Raji (cell line): Measurements from ENCODE around the gene FLT1.

Experiments
- POLR2A ChIP-seq: IDR thresholded peaks from 2 replicates; pipeline ENCODE4 v1.6.1; 2011; ENCODE audit warnings: low read depth, low read length, control low read depth; ENCODE audit not compliant: insufficient read depth

The FLT1 gene

DNA sequence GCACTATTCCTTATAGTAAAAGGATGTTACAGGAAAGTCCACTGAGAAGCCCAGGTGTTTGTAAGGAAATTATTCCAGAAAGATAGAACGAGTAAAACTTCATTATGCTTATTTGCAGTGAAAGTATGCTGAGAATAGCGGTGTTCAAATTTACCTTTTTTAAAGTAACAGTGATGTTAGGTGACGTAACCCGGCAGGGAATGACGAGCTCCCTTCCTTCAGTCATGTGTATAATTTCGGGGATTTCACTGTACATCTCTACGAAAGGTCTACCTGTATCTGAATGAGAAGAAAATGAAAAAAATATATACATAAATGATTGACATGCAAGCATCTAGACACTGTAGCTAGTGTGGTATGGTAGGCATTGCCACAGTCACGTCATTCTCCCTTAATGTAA is 56.9 kb downstream of the FLT1 start:
- no peak for TF ChIP-seq POLR2A

DNA sequence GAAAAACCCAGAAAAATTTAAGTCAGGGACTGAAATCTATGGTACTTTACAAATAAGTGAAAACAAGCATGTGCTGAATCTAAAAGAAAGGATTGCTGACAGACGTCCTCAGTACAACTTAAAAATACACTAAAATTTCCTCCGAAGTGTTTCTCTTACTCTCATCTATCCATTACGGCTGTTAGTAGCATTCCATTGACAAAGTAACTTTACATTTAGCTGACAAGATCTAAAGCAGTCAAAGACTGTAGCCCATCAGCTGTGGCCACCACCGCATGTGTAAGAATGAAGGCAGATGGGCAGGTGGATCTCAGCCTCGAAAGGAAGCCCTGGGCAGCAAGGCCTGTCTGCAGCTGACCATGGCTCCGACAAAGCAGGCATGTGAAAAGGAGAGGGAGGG is 59.0 kb downstream of the FLT1 start:
- no peak for TF ChIP-seq POLR2A

DNA sequence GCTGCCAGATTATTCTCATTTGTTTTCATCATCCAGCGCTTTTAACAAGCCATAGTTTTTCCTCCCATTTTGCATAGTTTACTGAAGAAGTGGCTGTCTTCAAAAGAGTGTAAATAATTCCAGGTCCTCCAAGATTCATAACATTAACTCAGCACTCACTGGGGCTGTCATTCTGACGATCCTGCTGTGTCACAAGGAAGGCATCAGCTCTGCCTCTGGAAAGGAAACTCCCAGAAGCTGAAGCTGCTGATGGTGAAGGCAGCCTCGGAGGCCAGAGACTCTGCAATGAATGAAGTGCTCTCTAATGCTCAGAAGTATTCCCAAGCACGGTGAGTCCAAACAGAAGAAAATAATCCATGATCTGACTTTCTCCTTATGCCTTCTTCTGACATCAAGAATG is 60.0 kb downstream of the FLT1 start:
- TF ChIP-seq POLR2A, result no peak

DNA sequence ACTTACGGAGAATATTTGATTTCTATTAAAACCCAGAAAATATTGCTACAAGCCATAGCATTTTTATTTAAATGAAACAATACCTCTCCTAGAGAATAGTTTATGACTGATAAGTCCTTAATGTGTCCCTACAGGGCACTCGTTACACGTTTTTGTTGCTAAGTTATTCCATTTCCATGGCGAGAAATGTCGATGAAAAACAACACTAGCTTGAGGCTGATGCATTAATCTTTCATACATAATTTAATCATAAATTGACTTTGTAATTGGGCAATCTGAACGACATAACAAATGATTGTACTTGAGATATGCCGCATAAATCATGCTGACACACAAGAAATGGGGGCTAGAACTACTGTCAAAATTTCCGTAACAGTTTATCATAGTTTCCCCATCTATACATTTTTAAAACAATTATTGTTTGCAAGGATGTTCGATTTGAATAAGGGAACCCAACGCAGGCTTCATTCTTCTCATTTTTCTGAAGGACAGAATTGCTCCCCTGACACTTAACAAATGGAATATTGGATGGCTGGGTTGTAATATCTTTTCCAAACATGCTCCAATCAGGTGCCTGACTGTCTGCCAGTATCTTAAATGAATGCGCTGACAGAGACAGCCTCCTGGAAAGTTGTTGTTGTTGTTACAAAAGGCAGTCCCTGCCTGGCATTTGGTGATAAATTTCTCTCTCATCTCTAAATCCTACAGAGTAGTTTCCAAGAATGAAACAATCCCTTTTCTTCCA is 61.9 kb downstream of the FLT1 start:
- TF ChIP-seq POLR2A, result no peak

DNA sequence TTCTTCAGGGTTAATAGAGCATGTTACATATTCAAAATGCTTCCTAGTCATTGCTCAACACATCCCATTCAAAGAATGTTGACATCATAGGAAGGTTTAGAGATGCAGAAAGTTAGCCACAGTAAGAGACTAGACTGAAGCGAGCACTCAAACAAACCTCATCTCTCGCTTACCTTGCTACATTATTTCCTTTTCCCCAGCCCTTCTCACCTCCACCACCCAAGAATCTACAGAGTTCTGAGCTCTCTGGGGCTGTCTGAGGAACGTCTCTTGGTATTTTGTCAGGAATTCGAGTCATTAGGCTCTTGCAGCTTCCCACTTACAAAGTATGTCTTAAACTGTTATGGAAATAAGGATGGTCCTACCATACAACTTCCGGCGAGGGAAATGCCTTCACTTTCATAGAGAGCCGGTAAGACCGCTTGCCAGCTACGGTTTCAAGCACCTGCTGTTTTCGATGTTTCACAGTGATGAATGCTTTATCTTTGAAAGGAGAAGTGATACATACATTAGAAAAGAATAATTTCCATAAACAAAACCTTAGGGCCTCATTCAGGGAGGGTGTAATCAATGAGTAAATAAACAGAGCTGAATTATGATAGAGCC is 65.1 kb downstream of the FLT1 start:
- TF ChIP-seq POLR2A, result no peak

DNA sequence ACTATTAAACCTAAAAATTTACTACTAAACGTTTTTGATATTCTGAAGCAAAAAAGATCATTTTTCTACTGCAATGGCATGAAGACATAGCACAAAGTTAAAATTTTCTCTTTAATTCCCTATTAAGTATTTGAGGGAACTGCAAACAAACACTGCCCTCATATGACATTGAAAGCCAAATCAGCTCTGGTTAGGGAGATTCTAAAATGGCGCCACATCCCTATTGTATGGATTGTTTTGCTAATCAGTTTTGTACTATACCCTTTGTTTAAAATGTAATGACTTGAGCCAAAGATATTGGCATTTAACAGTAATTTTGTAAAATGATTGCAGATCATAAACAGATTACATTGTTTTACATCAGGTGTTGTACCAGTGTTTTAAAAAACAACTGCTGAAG is 65.8 kb downstream of the FLT1 start:
- no peak for TF ChIP-seq POLR2A

DNA sequence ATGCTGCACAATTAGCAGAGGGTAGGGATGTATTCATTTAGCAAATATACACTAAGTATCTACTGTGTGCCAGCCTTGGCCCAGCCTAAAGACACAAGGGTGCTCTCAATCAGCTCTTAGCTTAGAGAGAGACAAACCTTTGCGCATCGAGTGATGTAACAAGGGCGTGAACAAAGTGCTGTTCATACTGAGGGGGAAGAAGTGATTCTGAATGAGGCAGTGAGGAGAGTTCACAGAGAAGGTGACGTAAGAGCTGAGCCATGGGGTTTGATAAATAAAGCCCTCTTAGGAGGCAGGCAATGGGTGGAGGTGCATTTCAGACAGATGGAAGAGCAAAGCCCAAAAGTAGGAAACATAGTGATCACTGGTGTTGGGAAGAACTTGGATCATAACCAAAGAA is 68.5 kb downstream of the FLT1 start:
- TF ChIP-seq POLR2A, result no peak

DNA sequence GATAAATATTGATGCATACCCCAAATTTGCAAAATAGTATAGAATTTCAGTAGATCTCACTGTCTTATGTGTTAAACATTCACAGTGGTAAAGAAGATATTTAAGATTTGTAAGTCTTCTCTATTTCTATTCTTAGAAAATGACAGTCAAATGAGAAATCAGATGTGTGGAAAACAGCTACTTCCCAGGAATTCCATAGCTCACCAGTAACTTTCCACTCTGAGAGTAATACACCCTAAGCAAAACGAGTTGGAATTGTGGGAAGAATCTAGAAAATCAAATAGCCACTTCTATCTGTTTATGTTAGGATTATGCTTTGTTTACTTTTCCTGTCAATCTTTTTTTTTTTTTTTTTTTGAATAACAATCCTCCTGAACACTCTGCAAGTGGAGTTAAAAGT is 69.1 kb downstream of the FLT1 start:
- no peak for TF ChIP-seq POLR2A

DNA sequence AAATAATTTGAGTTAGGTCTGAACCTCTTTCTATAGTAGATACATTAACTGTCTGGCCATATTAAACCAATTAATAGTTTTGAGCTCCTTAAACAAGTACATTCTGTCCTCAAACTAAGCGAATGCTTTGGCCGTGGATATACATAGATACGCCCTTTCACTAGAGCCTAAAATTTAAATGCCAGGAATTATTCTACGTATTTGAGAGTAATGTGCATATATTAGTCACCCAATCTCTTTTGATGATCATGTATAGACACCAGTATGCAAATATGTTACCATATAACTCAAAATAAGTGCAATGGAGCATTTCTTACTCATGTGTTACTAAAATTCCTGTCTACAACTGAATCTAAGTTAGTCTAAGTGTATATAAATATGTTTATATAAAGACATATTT is 70.4 kb downstream of the FLT1 start:
- no peak for TF ChIP-seq POLR2A

DNA sequence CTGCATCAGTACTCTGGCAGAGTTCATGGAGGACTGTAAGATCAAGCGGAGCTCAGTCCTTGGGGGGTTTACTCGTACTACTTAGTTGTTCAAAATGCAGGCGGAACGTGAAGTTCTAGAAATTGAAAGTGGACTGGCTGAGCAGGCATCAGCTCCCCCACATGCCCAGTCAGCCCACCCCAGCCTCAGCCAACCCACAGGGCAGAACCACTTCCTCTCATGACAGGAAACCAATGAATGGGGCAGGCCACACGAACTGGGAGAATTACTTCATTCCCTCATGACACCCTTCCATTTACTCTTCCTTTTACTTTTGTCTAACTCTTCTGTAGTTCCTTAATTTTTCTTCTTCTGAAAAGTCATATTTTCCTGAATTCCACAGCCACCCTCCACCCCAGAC is 71.9 kb downstream of the FLT1 start:
- no peak for TF ChIP-seq POLR2A

DNA sequence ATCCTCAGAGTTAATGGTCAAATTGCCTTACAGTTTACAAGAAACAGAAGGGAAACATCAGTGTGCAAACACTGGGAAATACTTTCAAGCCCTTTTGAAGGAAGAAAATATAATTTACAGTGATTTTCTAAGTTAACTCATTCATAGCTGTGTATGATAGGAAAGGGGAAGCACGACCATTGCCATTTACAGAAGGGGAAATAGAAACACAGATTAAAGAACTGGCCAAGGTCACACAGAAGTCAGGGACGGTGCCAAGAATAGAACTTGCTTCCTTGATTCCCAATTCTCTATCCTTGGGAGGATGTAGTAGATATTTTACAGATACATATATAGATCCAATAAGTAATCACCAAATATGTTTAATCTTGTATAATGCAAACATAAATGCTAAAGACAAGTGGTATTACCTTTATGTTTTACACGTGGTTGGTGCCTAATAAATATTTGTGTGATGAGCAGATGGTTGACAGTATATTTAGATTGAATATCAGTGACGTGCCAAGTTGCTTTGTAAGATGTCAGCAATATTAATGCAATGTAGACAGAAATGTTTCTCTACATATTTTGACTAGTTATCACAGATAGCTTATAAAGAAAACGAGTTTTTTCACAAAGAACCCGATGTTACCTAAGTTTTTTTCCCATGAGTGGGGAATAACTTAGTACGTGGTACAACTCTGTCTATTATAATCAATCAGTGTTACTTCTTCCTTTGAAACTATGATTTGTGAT is 73.1 kb downstream of the FLT1 start:
- no peak for TF ChIP-seq POLR2A

DNA sequence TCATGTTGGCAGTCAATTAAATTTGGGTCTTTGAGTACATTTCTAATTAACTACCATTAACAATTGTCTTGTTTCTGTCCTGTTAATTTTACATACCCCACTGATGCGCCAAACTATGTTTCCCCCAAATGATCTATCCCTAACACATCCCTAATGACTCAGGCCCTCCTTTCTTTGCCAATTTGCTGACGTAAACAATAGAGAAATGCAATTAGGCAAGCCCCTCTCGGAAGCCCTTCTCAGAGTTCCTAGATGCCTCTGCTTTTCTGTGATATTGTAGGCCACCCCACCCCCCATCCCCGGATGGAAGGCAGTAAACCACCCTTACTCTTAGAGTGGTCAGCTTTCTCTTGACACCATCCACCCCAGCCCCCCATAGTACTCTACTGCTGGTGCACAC is 74.2 kb downstream of the FLT1 start:
- TF ChIP-seq POLR2A, result no peak

DNA sequence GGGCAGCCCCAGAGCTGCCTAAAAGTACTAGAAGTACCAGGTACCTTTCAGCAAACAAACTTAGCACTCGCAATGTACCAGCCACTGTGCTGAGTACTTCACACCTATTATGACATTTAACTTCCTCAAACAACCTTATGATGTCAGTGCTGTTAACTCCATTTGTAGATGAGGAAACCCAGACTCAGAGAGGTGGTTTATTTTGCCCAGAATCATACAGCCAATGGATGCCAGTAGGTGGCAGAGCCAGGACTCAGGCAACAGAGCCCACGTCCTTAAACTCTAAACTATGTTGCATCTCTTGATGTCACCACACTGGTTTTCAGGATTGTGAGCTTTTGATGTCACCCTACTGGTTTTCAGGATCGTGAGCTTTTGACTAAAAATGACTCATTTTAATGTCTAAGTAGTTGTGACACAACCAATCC is 78.9 kb downstream of the FLT1 start:
- TF ChIP-seq POLR2A, result no peak

DNA sequence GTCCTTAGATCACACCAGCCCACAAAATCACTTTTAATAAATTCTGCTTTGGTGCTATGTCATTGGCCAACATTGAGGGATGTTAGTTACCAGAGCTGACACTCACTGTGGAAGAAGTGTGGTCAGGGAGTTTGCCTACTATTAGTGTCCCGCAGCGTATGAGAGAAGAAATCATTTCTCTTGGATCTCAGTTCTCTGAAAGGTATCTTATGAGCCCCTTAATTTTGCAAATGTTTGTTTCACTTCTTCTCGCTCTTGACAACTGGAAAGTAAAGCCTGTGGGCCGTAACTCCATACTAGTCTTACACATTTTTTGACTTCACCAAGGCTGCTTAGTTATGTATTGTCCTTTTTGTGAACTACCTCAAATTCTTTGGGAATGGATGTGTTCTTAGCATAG is 80.9 kb downstream of the FLT1 start:
- TF ChIP-seq POLR2A, result no peak

DNA sequence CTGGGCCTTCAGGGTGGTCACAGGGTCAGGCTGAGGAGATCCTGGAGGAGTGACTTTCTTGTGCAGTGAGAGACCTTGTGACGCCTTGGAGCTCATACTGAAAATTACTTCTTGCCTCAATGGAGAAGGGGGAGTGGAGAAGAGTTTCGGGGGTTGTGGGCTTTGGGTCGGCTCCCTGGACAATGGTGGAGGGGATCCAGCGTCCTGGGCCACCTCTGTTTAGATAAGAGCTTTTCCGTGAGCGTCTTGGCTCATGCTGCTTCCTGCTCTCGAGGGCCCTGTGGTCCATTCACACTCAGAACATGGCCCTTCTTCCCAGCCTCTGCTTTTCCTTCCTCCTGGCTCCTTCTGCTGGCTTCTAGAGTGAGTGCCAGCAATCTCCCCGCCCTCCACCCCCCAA is 81.9 kb downstream of the FLT1 start:
- TF ChIP-seq POLR2A, result no peak

DNA sequence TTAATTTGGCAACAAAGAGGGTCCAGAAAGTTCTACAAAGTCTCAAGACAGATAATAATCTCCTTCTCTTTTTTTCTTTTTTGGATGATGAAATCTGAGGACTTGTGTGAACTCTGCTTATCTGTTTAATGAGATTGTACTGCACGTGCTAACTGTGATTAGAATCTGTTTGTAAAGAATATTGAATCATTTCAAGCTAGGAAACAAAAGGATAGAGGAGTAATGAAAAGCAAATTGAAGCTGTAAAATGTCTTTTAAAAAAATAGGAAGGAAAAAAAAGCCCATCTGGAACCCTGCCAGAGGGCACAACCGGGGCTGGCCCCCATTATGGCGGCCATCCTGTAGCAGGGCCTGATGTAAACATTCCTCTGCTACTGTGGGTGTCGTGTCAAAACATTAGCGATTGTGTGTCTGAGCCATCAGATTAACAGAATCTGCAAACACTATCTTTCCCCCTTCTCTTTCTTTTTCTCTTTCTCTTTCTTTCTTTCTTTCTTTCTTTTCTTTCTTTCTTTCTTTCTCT is 83.0 kb downstream of the FLT1 start:
- TF ChIP-seq POLR2A, result no peak
